Tibial nerve (tissue), 3 donors: ENCODE data around the gene ZNF410.
A peak's percentile ranks its signal among the peaks of the same experiment; 100 is the strongest.

Experiments
- CTCF ChIP-seq, 5 experiments: fragments of 200-600 bp in 3 of 5; fragments of 450-650 bp in 2 of 5; sonication (generic) in 3 of 5; IDR thresholded peaks; one replicate each; pipeline ENCODE4 v1.5.1; 2016 to 2019; ENCODE audit warnings: antibody characterized with exemption in 5 of 5, mild to moderate bottlenecking in 3 of 5, moderate library complexity in 2 of 5
- POLR2A ChIP-seq, 2 donors: fragments of 450-650 bp; IDR thresholded peaks; one replicate each; pipeline ENCODE4 v1.6.1; 2017; ENCODE audit warnings: antibody characterized with exemption in 2 of 2, mild to moderate bottlenecking in 2 of 2, moderate library complexity in 2 of 2

DNA sequence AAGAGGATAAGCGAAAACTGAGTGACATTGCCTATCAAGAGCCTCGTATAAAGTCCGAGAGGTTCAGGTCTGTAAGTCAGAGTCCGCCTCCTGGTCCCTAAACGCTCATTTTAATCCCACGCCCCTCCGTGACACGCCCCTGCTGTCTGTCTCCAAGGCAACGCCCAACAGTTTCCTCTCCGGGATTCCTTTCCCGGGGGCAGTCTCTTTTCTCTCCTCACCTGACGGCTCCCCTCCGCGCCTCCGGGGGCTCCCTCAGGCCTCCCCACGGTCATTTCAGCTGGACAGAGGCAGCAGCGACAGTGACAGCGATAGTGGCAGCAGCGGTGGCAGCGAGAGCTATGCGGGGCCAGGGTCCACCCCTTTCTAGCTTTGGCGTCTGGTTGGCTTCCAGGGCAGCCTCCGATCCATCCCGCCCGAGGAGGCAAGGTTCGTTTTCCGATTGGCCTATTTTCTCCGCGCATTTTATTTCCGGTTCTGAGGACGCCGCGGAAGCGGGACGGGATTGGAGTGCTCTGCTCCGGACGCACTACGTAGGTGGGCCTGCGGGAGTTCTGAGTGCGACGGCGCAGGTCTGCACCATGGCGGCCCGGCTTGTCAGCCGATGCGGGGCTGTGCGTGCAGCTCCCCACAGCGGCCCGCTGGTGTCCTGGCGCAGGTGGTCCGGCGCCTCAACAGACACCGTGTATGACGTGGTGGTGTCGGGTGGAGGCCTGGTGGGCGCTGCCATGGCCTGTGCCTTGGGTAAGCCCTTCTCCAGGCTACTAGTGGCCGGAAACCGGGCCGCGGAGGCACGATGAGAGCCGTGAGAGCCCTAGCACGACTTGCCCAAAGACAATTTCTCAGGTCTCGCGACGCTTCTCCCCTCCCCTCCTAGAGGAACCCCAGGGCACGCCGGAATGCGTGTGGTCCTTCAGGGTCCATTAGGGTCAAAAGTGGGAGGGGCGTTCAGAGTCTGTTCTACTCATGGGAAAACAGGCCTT, 63.4 kb downstream of the ZNF410 start, which contains the start of the genes COQ6 and FAM161B:
- TF ChIP-seq CTCF (IDR thresholded peaks at IDR 0.05) (peak in 3 of 5 experiments; percentile 5 to 60 (median 39)), POLR2A (IDR thresholded peaks at IDR 0.05) (peak; percentile 51 to 73)
